22Rv1 (cell line): ENCODE data around the gene DNAJC10.

Experiments used
- ZFX ChIP-seq: fragments of 450-650 bp; IDR thresholded peaks from 2 replicates; pipeline ENCODE4 v1.6.1; 2017; ENCODE audit warnings: antibody characterized with exemption, borderline replicate concordance
- TF ChIP-seq, protein P1 (sequence below): fragments of 450-650 bp; IDR thresholded peaks from 2 replicates; pipeline ENCODE4 v1.5.1; 2017; ENCODE audit warnings: mild to moderate bottlenecking

DNA sequence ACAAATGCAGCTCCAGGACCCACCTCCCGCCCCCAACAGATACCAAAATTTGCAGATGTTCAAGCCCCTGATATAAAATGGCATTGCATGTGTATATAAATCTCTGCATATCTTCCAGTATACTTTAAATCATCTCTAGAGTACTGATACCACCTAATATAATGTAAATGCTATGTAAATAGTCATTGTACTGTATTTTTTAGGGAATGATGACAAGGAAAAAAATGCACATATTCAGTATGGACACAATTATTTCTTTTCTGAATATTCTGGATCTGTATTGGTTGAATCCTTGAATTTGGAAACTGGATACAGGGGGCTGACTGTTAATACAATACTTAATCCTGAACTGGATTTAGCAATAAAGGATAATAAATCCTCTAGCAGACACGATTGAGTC, 82.7 kb downstream of the DNAJC10 start:
- TF ChIP-seq, protein P1, sequence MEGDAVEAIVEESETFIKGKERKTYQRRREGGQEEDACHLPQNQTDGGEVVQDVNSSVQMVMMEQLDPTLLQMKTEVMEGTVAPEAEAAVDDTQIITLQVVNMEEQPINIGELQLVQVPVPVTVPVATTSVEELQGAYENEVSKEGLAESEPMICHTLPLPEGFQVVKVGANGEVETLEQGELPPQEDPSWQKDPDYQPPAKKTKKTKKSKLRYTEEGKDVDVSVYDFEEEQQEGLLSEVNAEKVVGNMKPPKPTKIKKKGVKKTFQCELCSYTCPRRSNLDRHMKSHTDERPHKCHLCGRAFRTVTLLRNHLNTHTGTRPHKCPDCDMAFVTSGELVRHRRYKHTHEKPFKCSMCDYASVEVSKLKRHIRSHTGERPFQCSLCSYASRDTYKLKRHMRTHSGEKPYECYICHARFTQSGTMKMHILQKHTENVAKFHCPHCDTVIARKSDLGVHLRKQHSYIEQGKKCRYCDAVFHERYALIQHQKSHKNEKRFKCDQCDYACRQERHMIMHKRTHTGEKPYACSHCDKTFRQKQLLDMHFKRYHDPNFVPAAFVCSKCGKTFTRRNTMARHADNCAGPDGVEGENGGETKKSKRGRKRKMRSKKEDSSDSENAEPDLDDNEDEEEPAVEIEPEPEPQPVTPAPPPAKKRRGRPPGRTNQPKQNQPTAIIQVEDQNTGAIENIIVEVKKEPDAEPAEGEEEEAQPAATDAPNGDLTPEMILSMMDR = no peak
- no peak for TF ChIP-seq ZFX
